ENCODE results near the gene PAX9.

PAX9 gene

GRCh38 chr14:36654794-36655381, 6.8 kb upstream of the PAX9 start:
- Histone ChIP-seq H3K4me3 (ENCODE audit: low read depth, low read length) (no peak overlapping the region), H3K27ac (no peak overlapping the region), H3K9me3 (ENCODE audit: severe bottlenecking) (peaks cover 6% of the 10 kb centered on the region), H3K36me3 (no peaks in the 10 kb centered on the region), H3K27me3 (ENCODE audit: insufficient read depth, low read depth, severe bottlenecking) (peaks cover 84% of the 10 kb centered on the region)
- no peak for DNase-seq
- TF ChIP-seq, protein P1, sequence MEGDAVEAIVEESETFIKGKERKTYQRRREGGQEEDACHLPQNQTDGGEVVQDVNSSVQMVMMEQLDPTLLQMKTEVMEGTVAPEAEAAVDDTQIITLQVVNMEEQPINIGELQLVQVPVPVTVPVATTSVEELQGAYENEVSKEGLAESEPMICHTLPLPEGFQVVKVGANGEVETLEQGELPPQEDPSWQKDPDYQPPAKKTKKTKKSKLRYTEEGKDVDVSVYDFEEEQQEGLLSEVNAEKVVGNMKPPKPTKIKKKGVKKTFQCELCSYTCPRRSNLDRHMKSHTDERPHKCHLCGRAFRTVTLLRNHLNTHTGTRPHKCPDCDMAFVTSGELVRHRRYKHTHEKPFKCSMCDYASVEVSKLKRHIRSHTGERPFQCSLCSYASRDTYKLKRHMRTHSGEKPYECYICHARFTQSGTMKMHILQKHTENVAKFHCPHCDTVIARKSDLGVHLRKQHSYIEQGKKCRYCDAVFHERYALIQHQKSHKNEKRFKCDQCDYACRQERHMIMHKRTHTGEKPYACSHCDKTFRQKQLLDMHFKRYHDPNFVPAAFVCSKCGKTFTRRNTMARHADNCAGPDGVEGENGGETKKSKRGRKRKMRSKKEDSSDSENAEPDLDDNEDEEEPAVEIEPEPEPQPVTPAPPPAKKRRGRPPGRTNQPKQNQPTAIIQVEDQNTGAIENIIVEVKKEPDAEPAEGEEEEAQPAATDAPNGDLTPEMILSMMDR (IDR thresholded peaks at IDR 0.05; ENCODE audit: low read depth, low read length), result no peak

DNA sequence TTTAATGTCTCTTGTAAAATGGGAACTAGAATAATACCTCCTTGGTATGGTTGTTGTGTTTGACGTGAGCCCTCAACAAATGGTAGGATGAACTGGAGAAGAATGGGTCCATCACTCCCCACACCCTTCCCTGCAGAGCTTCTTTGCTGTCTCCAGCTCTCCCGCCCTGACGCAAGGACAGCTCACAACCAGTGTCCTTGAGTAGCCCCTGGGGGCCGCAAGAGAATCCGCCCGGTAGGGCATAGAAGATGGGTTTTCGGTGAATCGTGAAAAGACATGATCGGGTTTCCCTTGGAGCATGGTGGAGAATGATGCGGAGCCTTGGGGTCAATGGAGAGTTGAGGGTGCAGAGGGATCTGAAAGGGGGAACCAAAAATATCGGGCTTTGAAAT, 6.1 kb upstream of the PAX9 start:
- TF ChIP-seq, protein P1 (IDR thresholded peaks at IDR 0.05; ENCODE audit: low read depth, low read length), result no peak
- Histone ChIP-seq H3K9me3 (ENCODE audit: severe bottlenecking) (peaks cover 6% of the 10 kb centered on the region), H3K36me3 (no peaks in the 10 kb centered on the region), H3K4me3 (ENCODE audit: low read depth, low read length) (no peak overlapping the region), H3K27ac (no peak overlapping the region), H3K27me3 (ENCODE audit: insufficient read depth, low read depth, severe bottlenecking) (peaks cover 84% of the 10 kb centered on the region)
- DNase-seq, result no peak

DNA sequence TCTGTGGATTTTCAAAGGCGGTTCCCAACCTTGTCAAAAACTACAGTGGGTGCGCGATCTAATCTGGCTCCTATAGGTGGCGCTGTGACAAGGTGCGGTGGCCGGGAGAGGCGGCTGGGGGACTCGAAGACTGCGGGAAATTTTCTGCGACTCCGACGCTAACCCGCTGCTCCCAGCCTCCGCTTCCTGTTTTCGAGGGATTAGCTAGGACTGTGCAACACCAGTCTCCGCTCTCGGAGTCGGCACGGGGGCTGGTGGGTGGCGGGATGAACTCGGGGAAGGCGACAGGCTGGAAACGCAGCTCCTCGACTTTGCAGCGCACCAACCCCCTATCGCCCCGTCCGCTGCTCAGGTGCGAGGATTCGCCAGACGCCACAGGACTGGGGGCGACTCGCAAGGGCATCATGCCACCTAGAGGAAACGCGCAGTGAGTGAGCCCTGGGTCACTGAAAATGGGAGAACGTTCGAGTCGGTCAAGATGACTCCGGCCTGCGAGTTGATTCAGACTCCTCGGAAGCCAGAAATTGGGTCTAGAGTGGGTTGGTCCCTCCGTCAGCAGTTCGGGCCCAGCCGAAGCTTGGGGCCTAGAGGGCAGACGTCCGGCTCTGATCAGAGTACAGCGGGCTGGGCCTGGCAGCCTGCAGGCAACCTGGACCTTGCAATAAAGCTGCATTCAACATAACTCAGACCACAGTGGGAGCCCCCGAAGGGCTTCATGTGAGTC, 5.5 kb upstream of the PAX9 start:
- H3K4me3 ChIP-seq (ENCODE audit: low read depth, low read length), result no peak overlapping the region

GRCh38 chr14:36656687-36657398, 4.8 kb upstream of the PAX9 start:
- H3K36me3 ChIP-seq, result no peaks in the 10 kb centered on the region
- H3K27me3 ChIP-seq (ENCODE audit: insufficient read depth, low read depth, severe bottlenecking), result peaks cover 92% of the 10 kb centered on the region
- TF ChIP-seq, protein P1 (IDR thresholded peaks at IDR 0.05; ENCODE audit: low read depth, low read length), result no peak
- DNase-seq, result no peak
- no peak overlapping the region for H3K27ac ChIP-seq
- H3K9me3 ChIP-seq (ENCODE audit: severe bottlenecking), result peaks cover 9% of the 10 kb centered on the region
- no peak overlapping the region for H3K4me3 ChIP-seq (ENCODE audit: low read depth, low read length)

More for the DNA sequence above, 5.5 kb upstream of the PAX9 start:
- Histone ChIP-seq H3K9me3 (ENCODE audit: severe bottlenecking) (peaks cover 6% of the 10 kb centered on the region), H3K27me3 (ENCODE audit: insufficient read depth, low read depth, severe bottlenecking) (peaks cover 87% of the 10 kb centered on the region), H3K36me3 (no peaks in the 10 kb centered on the region), H3K27ac (no peak overlapping the region)
- DNase-seq, result no peak
- TF ChIP-seq, protein P1 (IDR thresholded peaks at IDR 0.05; ENCODE audit: low read depth, low read length), result peak; percentile 29; the same call in 1 of the 2 replicates

DNA sequence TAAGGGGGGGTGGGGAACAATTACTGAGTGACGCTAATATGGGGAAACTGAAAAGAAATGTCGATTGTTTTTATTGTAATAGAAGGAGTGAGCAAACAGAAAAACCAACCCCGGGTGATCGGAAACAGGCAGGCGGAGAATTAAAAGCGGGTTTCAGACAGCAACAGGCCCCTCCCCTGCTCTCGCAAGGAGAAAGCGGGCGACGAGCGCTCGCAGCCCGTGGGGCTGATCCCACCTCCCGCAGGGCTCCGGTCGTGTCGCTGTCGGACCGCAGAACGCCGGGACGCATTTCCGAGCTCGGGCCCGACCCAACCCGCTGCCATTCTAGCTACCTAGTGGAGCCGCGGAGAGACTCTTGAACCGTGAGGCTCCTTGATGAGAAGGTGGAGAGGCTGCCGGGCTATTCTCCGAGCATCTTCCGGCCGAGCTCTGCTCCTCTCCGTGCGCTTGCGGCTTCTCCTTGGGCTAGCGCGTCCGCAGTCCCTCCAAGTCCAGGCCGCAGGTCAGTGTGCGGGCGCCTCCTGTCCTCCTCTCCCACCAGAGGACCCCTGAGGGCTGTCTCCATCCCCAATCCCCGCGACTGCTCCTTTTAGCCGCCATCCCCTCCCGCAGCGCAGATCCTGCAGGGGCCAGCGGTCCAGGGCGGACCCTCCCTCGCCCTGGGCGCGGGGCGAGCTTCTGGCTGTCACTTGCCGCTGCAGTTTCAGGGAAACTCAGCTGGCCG, 4.1 kb upstream of the PAX9 start:
- TF ChIP-seq, protein P1 (IDR thresholded peaks at IDR 0.05; ENCODE audit: low read depth, low read length), result no peak
- peaks cover 94% of the 10 kb centered on the region for H3K27me3 ChIP-seq (ENCODE audit: insufficient read depth, low read depth, severe bottlenecking)
- no peak for DNase-seq
- H3K27ac ChIP-seq, result no peak overlapping the region
- no peak overlapping the region for H3K4me3 ChIP-seq (ENCODE audit: low read depth, low read length)
- H3K9me3 ChIP-seq (ENCODE audit: severe bottlenecking), result peaks cover 9% of the 10 kb centered on the region
- no peaks in the 10 kb centered on the region for H3K36me3 ChIP-seq
